Measurements from ENCODE around the gene ECE1. TPM values are rescaled to one million over a fixed set of nuclear protein-coding genes. Genes with fewer than 3 reads are reported as not detected.
A peak's percentile ranks its signal among the peaks of the same experiment; 100 is the strongest.

Gene ECE1
- total RNA-seq, 1 donor from 2014 or later: 209 TPM

DNA sequence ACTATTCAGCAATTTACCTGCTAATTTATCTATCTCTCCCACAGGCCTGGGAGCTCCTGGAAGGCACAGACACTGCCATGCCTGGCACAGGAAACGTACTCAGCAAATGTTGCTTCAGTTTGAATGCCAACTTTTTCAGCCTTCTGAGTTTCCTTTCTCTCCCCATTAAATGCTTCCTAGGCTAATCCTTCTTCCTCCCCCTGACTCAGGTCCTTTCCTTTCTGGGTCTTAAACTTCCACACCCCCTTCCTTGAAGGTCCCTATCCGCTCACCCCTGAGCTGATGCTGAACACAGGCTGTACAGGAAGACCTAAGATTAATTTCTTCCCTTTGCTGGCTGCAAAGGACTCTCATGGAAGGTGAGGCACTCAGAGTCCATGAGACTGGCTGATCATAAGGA is 40.3 kb upstream of the ECE1 start:
- H3K27me3 Mint-ChIP-seq: no peaks in the 10 kb centered on the region
- no peak for TF ChIP-seq CTCF (IDR thresholded peaks at IDR 0.05)
- peaks cover 33% of the 10 kb centered on the region for H3K36me3 Mint-ChIP-seq (ENCODE audit: low read depth)
- ATAC-seq (ENCODE audit: low read depth): no peak
- peaks cover 84% of the 10 kb centered on the region for H3K4me1 Mint-ChIP-seq
- H3K27ac Mint-ChIP-seq: peak overlapping the region; percentile 74
- intact Hi-C loops (cut with micrococcal nuclease): no loop called here
- ChIA-PET POLR2A (interaction anchor here (0.7 to 6.1 kb wide), 4 partner anchors 13 to 37 kb away, joined by 3 to 129 read pairs (median 5); partner anchors contain the start of gene ECE1), CTCF (no interaction called here)
- H3K9me3 Mint-ChIP-seq: no peaks in the 10 kb centered on the region
- no peak for DNase-seq
- no peak overlapping the region for H3K4me3 Mint-ChIP-seq

DNA sequence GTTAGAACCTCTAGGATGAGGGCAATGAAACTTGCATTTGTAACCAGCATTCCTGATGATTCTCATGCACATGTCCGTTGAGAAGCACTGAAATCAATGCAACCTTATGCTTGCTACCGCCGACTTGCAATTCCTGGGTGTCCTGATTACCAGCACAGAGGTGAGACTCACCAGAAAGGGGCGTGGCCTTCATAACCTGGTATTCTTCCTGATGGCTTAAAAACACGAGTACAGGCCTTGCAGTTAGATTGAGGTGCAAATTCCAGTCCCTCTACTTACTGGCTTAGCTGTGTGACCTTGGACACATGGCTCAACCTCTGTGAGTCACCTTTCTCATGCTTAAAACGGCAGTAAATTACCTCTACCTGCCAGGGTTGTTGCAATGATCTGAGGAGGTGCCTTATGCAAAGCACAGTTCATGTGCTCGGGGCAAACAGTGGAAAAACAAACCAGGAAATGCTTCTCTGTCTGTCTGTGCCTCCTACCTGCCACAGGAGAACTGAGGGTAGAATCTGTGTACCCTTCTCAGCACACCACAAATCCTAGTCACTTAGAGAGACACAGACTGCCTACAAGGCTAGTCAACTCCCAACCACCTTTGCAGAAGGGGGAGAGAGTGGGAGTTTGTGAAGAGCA is 39.1 kb upstream of the ECE1 start:
- Mint-ChIP-seq H3K9me3 (no peaks in the 10 kb centered on the region), H3K4me1 (peaks cover 84% of the 10 kb centered on the region), H3K27me3 (no peaks in the 10 kb centered on the region), H3K27ac (peak overlapping the region; percentile 82), H3K36me3 (ENCODE audit: low read depth) (peaks cover 37% of the 10 kb centered on the region), H3K4me3 (peak overlapping the region; percentile 44)
- ChIA-PET CTCF (no interaction called here), POLR2A (interaction anchor here (0.6 to 6.1 kb wide), 3 partner anchors 8 to 39 kb away, joined by 3 to 129 read pairs (median 5); partner anchors contain the start of gene ECE1)
- DNase-seq (no peak), ATAC-seq (ENCODE audit: low read depth) (no peak)
- intact Hi-C loops (cut with micrococcal nuclease): no loop called here
- no peak for TF ChIP-seq CTCF (IDR thresholded peaks at IDR 0.05)

GRCh38 chr1:21327566-21328323 is 37.5 kb upstream of the ECE1 start:
- POLR2A ChIA-PET: interaction anchor here (4.2 to 7.1 kb wide), 2 partner anchors 17 to 35 kb away, joined by 44 to 313 read pairs; partner anchors contain the start of gene ECE1
- intact Hi-C loops (cut with micrococcal nuclease): no loop called here
- no peaks in the 10 kb centered on the region for H3K27me3 Mint-ChIP-seq

GRCh38 chr1:21326861-21327344 is 36.6 kb upstream of the ECE1 start:
- Mint-ChIP-seq H3K9me3 (no peaks in the 10 kb centered on the region), H3K27ac (peak overlapping the region; percentile 90), H3K27me3 (no peaks in the 10 kb centered on the region), H3K4me3 (no peak overlapping the region), H3K36me3 (ENCODE audit: low read depth) (peaks cover 39% of the 10 kb centered on the region), H3K4me1 (peaks cover 88% of the 10 kb centered on the region)
- ChIA-PET POLR2A (interaction anchor here (3.5 to 7.1 kb wide), 3 partner anchors 17 to 42 kb away, joined by 19 to 313 read pairs (median 44); partner anchors contain the start of gene ECE1), CTCF (no interaction called here)
- no peak for TF ChIP-seq CTCF (IDR thresholded peaks at IDR 0.05)
- DNase-seq (no peak), ATAC-seq (ENCODE audit: low read depth) (no peak)
- intact Hi-C loops (cut with micrococcal nuclease): no loop called here

More at GRCh38 chr1:21327566-21328323, 37.5 kb upstream of the ECE1 start:
- Mint-ChIP-seq H3K27ac (peak overlapping the region; percentile 21), H3K36me3 (ENCODE audit: low read depth) (peaks cover 39% of the 10 kb centered on the region), H3K4me1 (peaks cover 86% of the 10 kb centered on the region), H3K4me3 (no peak overlapping the region), H3K9me3 (no peaks in the 10 kb centered on the region)
- DNase-seq: no peak
- no peak for ATAC-seq (ENCODE audit: low read depth)
- no peak for TF ChIP-seq CTCF (IDR thresholded peaks at IDR 0.05)
- CTCF ChIA-PET: no interaction called here
